ENCODE data around the gene OR51L1.

Gene OR51L1

GRCh38 chr11:5042091-5042490 is 47.4 kb downstream of the OR51L1 start:
- no peak for TF ChIP-seq CTCF (IDR thresholded peaks at IDR 0.05; ENCODE audit: control extremely low read depth, extremely low read depth, low read depth, missing control alignments)
- POLR2A ChIA-PET = no interaction called here
- DNase-seq (ENCODE audit: extremely low spot score) = no peak
- CTCF ChIA-PET = no interaction called here

GRCh38 chr11:5043380-5043779 is 48.7 kb downstream of the OR51L1 start:
- no peak for TF ChIP-seq CTCF (IDR thresholded peaks at IDR 0.05; ENCODE audit: control extremely low read depth, extremely low read depth, low read depth, missing control alignments)
- POLR2A ChIA-PET = no interaction called here
- no peak for DNase-seq (ENCODE audit: extremely low spot score)
- CTCF ChIA-PET = no interaction called here

GRCh38 chr11:5046226-5046625 is 51.6 kb downstream of the OR51L1 start, which contains the start of gene OR52J3:
TSS of gene OR52J3 (plus strand) at chr11:5046526. CDS start at chr11:5046526, 0 bp downstream.
- DNase-seq (ENCODE audit: extremely low spot score) = no peak
- CTCF ChIA-PET = no interaction called here
- no peak for TF ChIP-seq CTCF (IDR thresholded peaks at IDR 0.05; ENCODE audit: control extremely low read depth, extremely low read depth, low read depth, missing control alignments)
- POLR2A ChIA-PET = no interaction called here

GRCh38 chr11:5046754-5047330 is 52.2 kb downstream of the OR51L1 start:
- ChIA-PET CTCF (no interaction called here), POLR2A (no interaction called here)
- TF ChIP-seq CTCF (IDR thresholded peaks at IDR 0.05; ENCODE audit: control extremely low read depth, extremely low read depth, low read depth, missing control alignments) = no peak
- no peak for DNase-seq (ENCODE audit: extremely low spot score)

Measured in GM10248 (cell line).